AG09309 (cell line): ENCODE results near the gene GUCY2C.

Experiments used
- DNase-seq: peaks from one replicate; pipeline ENCODE4 v3.0.0-alpha.2; 2010; ENCODE audit warnings: low read depth
- H3K4me3 ChIP-seq: 2 replicates; pipeline ENCODE4 v1.5.1; 2011; ENCODE audit warnings: mild to moderate bottlenecking, low read depth, low read length, moderate library complexity; ENCODE audit not compliant: control insufficient read depth
- CTCF ChIP-seq: IDR thresholded peaks from 2 replicates; pipeline ENCODE4 v1.5.1; 2011; ENCODE audit warnings: mild to moderate bottlenecking, low read depth, low read length, inconsistent platforms; ENCODE audit not compliant: insufficient read depth, control insufficient read depth; ENCODE audit errors: missing control alignments

GUCY2C gene

DNA sequence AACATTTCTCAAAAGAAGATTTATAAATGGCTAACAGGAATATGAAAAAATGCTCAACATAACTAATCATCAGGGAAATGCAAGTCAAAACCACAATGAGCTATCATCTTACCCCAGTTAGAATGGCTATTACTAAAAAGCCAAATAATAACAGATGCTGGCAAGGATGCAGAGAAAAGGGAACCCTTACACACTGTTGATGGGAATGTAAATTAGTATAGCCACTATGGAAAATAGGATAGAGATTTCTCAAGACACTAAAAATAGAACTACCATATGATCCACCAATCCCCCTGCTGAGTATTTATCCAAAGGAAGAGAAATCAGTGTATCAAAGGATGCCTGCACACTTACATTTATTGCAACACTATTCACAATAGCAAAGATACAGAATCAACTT is 58.3 kb downstream of the GUCY2C start:
- DNase-seq: no peak
- H3K4me3 ChIP-seq: no peak overlapping the region
- TF ChIP-seq CTCF: no peak

- TF ChIP-seq CTCF: no peak
- H3K4me3 ChIP-seq: no peak overlapping the region
- no peak for DNase-seq
These were observed 60.6 kb downstream of the GUCY2C start for GRCh38 chr12:14635776-14636175.

- no peak for TF ChIP-seq CTCF
- no peak for DNase-seq
- H3K4me3 ChIP-seq: no peak overlapping the region
These were observed 65.6 kb downstream of the GUCY2C start for GRCh38 chr12:14630793-14631192.

- TF ChIP-seq CTCF: peak; percentile 99
- DNase-seq: peak; percentile 38
- H3K4me3 ChIP-seq: no peak overlapping the region
These were observed 66.3 kb downstream of the GUCY2C start for GRCh38 chr12:14629832-14630710.

- H3K4me3 ChIP-seq: no peak overlapping the region
- no peak for DNase-seq
- no peak for TF ChIP-seq CTCF
These were observed 67.6 kb downstream of the GUCY2C start for GRCh38 chr12:14628771-14629170.

DNA sequence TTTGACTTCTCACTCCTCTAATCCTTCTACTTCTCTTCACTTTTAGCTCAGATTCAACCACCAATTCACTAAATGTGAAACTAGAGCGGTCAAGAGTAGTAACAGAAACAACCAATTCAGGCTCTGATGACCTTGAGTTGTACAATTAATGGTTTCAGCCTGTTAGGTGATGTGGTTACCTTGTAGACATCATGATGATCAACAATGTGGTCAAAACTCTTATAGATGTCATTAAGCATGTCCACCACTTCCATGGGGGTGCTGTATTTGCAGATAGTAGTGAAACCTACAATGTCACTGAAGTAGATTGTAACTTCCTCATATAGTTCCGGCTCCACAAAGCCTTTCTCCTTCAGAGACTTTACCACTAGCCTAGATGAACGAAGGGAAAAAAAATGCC is 74.6 kb downstream of the GUCY2C start:
- no peak for DNase-seq
- TF ChIP-seq CTCF: no peak

More for the DNA sequence above, 74.6 kb downstream of the GUCY2C start:
- H3K4me3 ChIP-seq: no peak overlapping the region
